Hepatocyte (in vitro differentiated cells): ENCODE results near the gene CD99L2. TPM values are rescaled to one million over a fixed set of nuclear protein-coding genes. Genes with fewer than 3 reads are reported as not detected.
A peak's percentile ranks its signal among the peaks of the same experiment; 100 is the strongest.

ENCODE experiments used
- DNase-seq: peaks from one replicate; pipeline ENCODE4 v3.0.0-alpha.2; 2016; ENCODE audit warnings: low spot score
- H2AFZ ChIP-seq: fragments of 200-600 bp; sonication (generic); 2 replicates; pipeline ENCODE4 v1.6.0; 2016; ENCODE audit warnings: antibody characterized with exemption, mild to moderate bottlenecking
- H3K27ac ChIP-seq: fragments of 200-600 bp; sonication (generic); 2 replicates; pipeline ENCODE4 v1.5.1; 2016; ENCODE audit warnings: mild to moderate bottlenecking
- H3K27me3 ChIP-seq: fragments of 200-600 bp; sonication (generic); 2 replicates; pipeline ENCODE4 v1.6.1; 2016
- H3K36me3 ChIP-seq: fragments of 200-600 bp; sonication (generic); replicated peaks from 2 replicates; pipeline ENCODE4 v1.5.1; 2016; ENCODE audit warnings: low read depth; ENCODE audit not compliant: insufficient read depth
- H3K4me1 ChIP-seq: fragments of 200-600 bp; sonication (generic); 2 replicates; pipeline ENCODE4 v1.5.1; 2016; ENCODE audit warnings: mild to moderate bottlenecking, moderate library complexity; ENCODE audit not compliant: insufficient read depth
- H3K4me2 ChIP-seq: fragments of 200-600 bp; sonication (generic); 2 replicates; pipeline ENCODE4 v1.6.0; 2016
- H3K4me3 ChIP-seq: fragments of 200-600 bp; sonication (generic); 2 replicates; pipeline ENCODE4 v1.5.1; 2016; ENCODE audit warnings: mild to moderate bottlenecking
- H3K79me2 ChIP-seq: fragments of 200-600 bp; sonication (generic); 2 replicates; pipeline ENCODE4 v1.6.0; 2017; ENCODE audit warnings: mild to moderate bottlenecking
- H3K9me2 ChIP-seq: fragments of 200-600 bp; sonication (generic); replicated peaks from 2 replicates; pipeline ENCODE4 v1.6.0; 2017; ENCODE audit warnings: mild to moderate bottlenecking; ENCODE audit not compliant: insufficient read depth
- H3K9me3 ChIP-seq: fragments of 200-600 bp; sonication (generic); 2 replicates; pipeline ENCODE4 v1.5.1; 2016; ENCODE audit warnings: low read depth, mild to moderate bottlenecking
- H4K20me1 ChIP-seq: fragments of 200-600 bp; sonication (generic); 2 replicates; pipeline ENCODE4 v1.6.0; 2016; ENCODE audit warnings: mild to moderate bottlenecking; ENCODE audit not compliant: insufficient read depth, poor library complexity, severe bottlenecking
- EZH2 ChIP-seq: fragments of 200-600 bp; sonication (generic); IDR thresholded peaks from 2 replicates; pipeline ENCODE4 v1.6.1; 2016; ENCODE audit warnings: antibody characterized with exemption, mild to moderate bottlenecking, borderline replicate concordance
- EZH2phosphoT487 ChIP-seq: fragments of 200-600 bp; sonication (generic); IDR thresholded peaks from one replicate; pipeline ENCODE4 v1.6.1; 2018; ENCODE audit warnings: antibody characterized with exemption, mild to moderate bottlenecking, low read depth, moderate library complexity; ENCODE audit not compliant: unreplicated experiment, severe bottlenecking
- WGBS: methylation state at CpG from one replicate; pipeline ENCODE4 v1.1.6; 2016; ENCODE audit warnings: low lambda C conversion rate; ENCODE audit errors: missing lambda C conversion rate; 5-methylcytosine and 5-hydroxymethylcytosine counted together
- polyA plus RNA-seq: library from polyadenylated mRNA; unstranded; fragments of >200 nt; fragmentation: Nextera tagmentation; extraction: Ambion mirVana; gene quantifications from 2 replicates; pipeline ENCODE4 v1.2.1, GENCODE V29; 2016
- total RNA-seq: library from RNA; depleted of rRNA; stranded (reverse); fragments of >200 nt; gene quantifications from 2 replicates; pipeline ENCODE4 v1.2.3, GENCODE V29; 2014
- TF ChIP-seq, protein P1 (sequence below): fragments of 200-600 bp; sonication (generic); IDR thresholded peaks from 2 replicates; pipeline ENCODE4 v1.5.1; 2016; ENCODE audit warnings: antibody characterized with exemption, mild to moderate bottlenecking; ENCODE audit not compliant: poor library complexity

The CD99L2 gene
- total and polyA plus RNA-seq, 2 experiments from 2014 or later = 32.0 to 35.1 TPM

DNA sequence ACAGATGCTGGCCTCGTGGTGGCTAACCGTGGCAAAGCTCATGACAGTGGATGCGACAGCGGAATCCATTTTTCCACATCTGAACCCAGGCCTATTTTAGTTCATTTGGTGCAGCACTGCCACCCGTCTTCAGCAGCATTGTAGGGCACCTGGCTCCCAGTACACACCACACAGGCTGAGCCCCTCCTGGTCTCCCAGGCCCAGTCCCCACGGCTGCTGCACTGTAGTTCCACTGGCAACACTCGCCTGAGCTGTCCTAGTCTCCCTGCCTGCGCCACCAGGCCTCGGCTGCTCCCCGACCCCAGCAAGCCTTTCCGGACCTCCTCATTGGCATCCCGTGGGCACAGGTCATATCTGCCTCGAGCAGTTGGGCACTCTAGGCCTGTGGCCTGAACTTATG, 129.1 kb downstream of the CD99L2 start:
- H3K4me1 ChIP-seq = no peaks in the 10 kb centered on the region
- H4K20me1 ChIP-seq = no peaks in the 10 kb centered on the region
- H3K27ac ChIP-seq = no peak overlapping the region
- H3K27me3 ChIP-seq = no peaks in the 10 kb centered on the region
- no peak overlapping the region for H3K4me2 ChIP-seq
- no peaks in the 10 kb centered on the region for H3K9me3 ChIP-seq
- H3K4me3 ChIP-seq = no peak overlapping the region
- no peaks in the 10 kb centered on the region for H3K79me2 ChIP-seq
- H3K36me3 ChIP-seq = no peaks in the 10 kb centered on the region
- TF ChIP-seq EZH2phosphoT487 (no peak), EZH2 (no peak)
- TF ChIP-seq, protein P1, sequence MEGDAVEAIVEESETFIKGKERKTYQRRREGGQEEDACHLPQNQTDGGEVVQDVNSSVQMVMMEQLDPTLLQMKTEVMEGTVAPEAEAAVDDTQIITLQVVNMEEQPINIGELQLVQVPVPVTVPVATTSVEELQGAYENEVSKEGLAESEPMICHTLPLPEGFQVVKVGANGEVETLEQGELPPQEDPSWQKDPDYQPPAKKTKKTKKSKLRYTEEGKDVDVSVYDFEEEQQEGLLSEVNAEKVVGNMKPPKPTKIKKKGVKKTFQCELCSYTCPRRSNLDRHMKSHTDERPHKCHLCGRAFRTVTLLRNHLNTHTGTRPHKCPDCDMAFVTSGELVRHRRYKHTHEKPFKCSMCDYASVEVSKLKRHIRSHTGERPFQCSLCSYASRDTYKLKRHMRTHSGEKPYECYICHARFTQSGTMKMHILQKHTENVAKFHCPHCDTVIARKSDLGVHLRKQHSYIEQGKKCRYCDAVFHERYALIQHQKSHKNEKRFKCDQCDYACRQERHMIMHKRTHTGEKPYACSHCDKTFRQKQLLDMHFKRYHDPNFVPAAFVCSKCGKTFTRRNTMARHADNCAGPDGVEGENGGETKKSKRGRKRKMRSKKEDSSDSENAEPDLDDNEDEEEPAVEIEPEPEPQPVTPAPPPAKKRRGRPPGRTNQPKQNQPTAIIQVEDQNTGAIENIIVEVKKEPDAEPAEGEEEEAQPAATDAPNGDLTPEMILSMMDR = no peak
- no peak overlapping the region for H2AFZ ChIP-seq
- H3K9me2 ChIP-seq = no peaks in the 10 kb centered on the region
- no peak for DNase-seq
- 94% methylated on average over 13 of the region's 13 CpGs for WGBS

DNA sequence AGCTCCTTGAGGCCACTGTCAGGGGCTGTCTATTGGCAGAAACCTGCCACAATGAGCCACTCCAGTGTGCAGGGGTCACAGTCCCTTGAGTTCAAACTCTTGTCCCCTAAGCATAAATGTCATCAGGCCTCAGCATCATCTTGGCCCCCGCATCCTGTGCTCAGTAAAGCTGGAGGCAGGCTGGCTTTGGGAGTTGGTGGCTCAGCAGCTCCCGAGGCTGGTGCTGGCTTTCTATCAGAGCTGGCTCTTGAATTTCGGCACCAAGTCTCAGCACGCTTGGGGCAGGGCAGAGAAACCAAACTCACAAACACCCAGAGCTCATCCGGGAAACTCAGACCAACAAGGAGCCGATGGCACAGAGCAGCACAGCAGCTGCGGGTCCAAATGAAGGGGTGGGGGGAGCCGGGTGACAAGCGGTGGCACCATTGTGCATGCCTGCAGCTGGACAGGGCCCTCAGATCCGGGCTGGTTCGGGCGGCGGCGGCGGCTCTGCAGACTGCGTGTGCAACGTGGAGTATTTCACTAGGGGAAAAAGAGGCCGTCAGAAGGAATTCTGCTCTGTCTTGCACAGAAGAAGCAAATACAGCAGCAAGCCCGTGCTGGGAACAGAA, 129.8 kb downstream of the CD99L2 start:
- Histone ChIP-seq H3K36me3 (no peaks in the 10 kb centered on the region), H3K79me2 (no peaks in the 10 kb centered on the region), H3K4me2 (no peak overlapping the region), H3K9me2 (no peaks in the 10 kb centered on the region), H4K20me1 (no peaks in the 10 kb centered on the region), H3K4me3 (no peak overlapping the region), H3K9me3 (no peaks in the 10 kb centered on the region), H3K27me3 (no peaks in the 10 kb centered on the region), H3K27ac (no peak overlapping the region), H3K4me1 (no peaks in the 10 kb centered on the region), H2AFZ (no peak overlapping the region)
- 95% methylated on average over 19 of the region's 19 CpGs for WGBS
- DNase-seq = no peak
- TF ChIP-seq, protein P1 = no peak
- TF ChIP-seq EZH2phosphoT487 = no peak
- no peak for TF ChIP-seq EZH2

DNA sequence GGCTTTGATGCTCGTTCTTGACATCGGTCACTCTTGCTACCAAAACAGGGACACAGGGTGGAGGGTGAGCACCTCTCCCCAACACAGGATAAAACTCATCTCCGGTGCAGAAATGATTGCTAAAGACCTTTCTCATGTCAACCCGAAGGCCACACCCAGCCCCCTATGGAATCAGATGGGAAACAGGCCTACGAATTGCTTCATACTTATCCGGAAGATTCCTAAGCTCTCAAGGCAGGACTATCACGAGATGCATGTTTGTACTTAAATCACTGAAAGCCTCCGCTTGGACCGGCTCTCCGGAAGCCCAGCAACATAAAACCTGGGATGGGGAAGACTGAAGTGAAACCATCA, 130.4 kb downstream of the CD99L2 start:
- Histone ChIP-seq H3K36me3 (no peaks in the 10 kb centered on the region), H3K27ac (peak overlapping the region; percentile 86), H3K4me3 (no peak overlapping the region), H3K4me2 (no peak overlapping the region), H3K4me1 (no peaks in the 10 kb centered on the region), H3K9me2 (no peaks in the 10 kb centered on the region), H3K9me3 (no peaks in the 10 kb centered on the region), H4K20me1 (no peaks in the 10 kb centered on the region), H3K79me2 (no peaks in the 10 kb centered on the region), H3K27me3 (no peaks in the 10 kb centered on the region), H2AFZ (no peak overlapping the region)
- TF ChIP-seq, protein P1 = no peak
- TF ChIP-seq EZH2phosphoT487 (no peak), EZH2 (no peak)
- DNase-seq = peak; percentile 30
- 83% methylated on average over 10 of the region's 10 CpGs for WGBS
